ENCODE results near the gene SLC38A9. TPM values are rescaled to one million over a fixed set of nuclear protein-coding genes. Genes with fewer than 3 reads are reported as not detected.

The SLC38A9 gene
- total RNA-seq, 4 donors from 2014 or later: 26.3 to 53.6 (median 32.0) TPM

GRCh38 chr5:55749387-55749786 is 37.3 kb upstream of the SLC38A9 start:
- Histone ChIP-seq H3K27me3 (no peaks in the 10 kb centered on the region), H3K27ac (no peak overlapping the region), H3K9me3 (no peaks in the 10 kb centered on the region), H3K4me3 (no peak overlapping the region), H3K4me1 (no peaks in the 10 kb centered on the region), H3K36me3 (no peaks in the 10 kb centered on the region)
- TF ChIP-seq CTCF (IDR thresholded peaks at IDR 0.05) (no peak), POLR2A (IDR thresholded peaks at IDR 0.05) (no peak)
- no peak for DNase-seq

GRCh38 chr5:55747778-55748318 is 35.7 kb upstream of the SLC38A9 start:
- Histone ChIP-seq H3K9me3 (no peaks in the 10 kb centered on the region), H3K36me3 (no peaks in the 10 kb centered on the region), H3K27me3 (no peaks in the 10 kb centered on the region), H3K27ac (no peak overlapping the region), H3K4me3 (no peak overlapping the region), H3K4me1 (no peaks in the 10 kb centered on the region)
- TF ChIP-seq POLR2A (IDR thresholded peaks at IDR 0.05): no peak
- TF ChIP-seq CTCF (IDR thresholded peaks at IDR 0.05): no peak
- DNase-seq: no peak

GRCh38 chr5:55742778-55743177 is 30.7 kb upstream of the SLC38A9 start:
- H3K27ac ChIP-seq: no peak overlapping the region

GRCh38 chr5:55737793-55738192 is 25.7 kb upstream of the SLC38A9 start, which contains the start of gene DDX4:
Gene DDX4 (plus strand): TSS chr5:55738061. CDS start chr5:55738964, 903 bp downstream.
- DNase-seq: no peak
- no peaks in the 10 kb centered on the region for H3K36me3 ChIP-seq
- no peaks in the 10 kb centered on the region for H3K9me3 ChIP-seq
- H3K27me3 ChIP-seq: no peaks in the 10 kb centered on the region
- no peak within 1 kb of the TSS for H3K27ac ChIP-seq
- TF ChIP-seq CTCF (IDR thresholded peaks at IDR 0.05): no peak
- no peak for TF ChIP-seq POLR2A (IDR thresholded peaks at IDR 0.05)
- H3K4me1 ChIP-seq: no peaks in the 10 kb centered on the region
- no peak within 1 kb of the TSS for H3K4me3 ChIP-seq

More at GRCh38 chr5:55742778-55743177, 30.7 kb upstream of the SLC38A9 start:
- Histone ChIP-seq H3K27me3 (no peaks in the 10 kb centered on the region), H3K4me1 (no peaks in the 10 kb centered on the region), H3K4me3 (no peak overlapping the region), H3K36me3 (no peaks in the 10 kb centered on the region), H3K9me3 (no peaks in the 10 kb centered on the region)
- no peak for TF ChIP-seq POLR2A (IDR thresholded peaks at IDR 0.05)
- no peak for TF ChIP-seq CTCF (IDR thresholded peaks at IDR 0.05)
- no peak for DNase-seq

GRCh38 chr5:55734658-55735057 is 22.5 kb upstream of the SLC38A9 start:
- H3K4me3 ChIP-seq: no peak overlapping the region
- no peaks in the 10 kb centered on the region for H3K27me3 ChIP-seq
- H3K9me3 ChIP-seq: no peaks in the 10 kb centered on the region
- H3K27ac ChIP-seq: no peak overlapping the region
- H3K4me1 ChIP-seq: no peaks in the 10 kb centered on the region
- no peak for DNase-seq
- no peak for TF ChIP-seq CTCF (IDR thresholded peaks at IDR 0.05)
- TF ChIP-seq POLR2A (IDR thresholded peaks at IDR 0.05): no peak
- no peaks in the 10 kb centered on the region for H3K36me3 ChIP-seq

GRCh38 chr5:55732585-55732984 is 20.5 kb upstream of the SLC38A9 start:
- no peak overlapping the region for H3K4me3 ChIP-seq
- H3K27ac ChIP-seq: no peak overlapping the region
- H3K9me3 ChIP-seq: no peaks in the 10 kb centered on the region
- H3K36me3 ChIP-seq: no peaks in the 10 kb centered on the region
- TF ChIP-seq CTCF (IDR thresholded peaks at IDR 0.05) (no peak), POLR2A (IDR thresholded peaks at IDR 0.05) (no peak)
- no peak for DNase-seq
- H3K27me3 ChIP-seq: no peaks in the 10 kb centered on the region
- H3K4me1 ChIP-seq: no peaks in the 10 kb centered on the region
